ENCODE data around the gene IFNAR1.

The IFNAR1 gene

GRCh38 chr21:33290441-33290840 lies 34.3 kb upstream of the IFNAR1 start:
- Histone ChIP-seq H4K91ac (ENCODE audit: low read depth, low read length, poor library complexity) (no peak overlapping the region), H2AFZ (ENCODE audit: low read length) (no peak overlapping the region)

DNA sequence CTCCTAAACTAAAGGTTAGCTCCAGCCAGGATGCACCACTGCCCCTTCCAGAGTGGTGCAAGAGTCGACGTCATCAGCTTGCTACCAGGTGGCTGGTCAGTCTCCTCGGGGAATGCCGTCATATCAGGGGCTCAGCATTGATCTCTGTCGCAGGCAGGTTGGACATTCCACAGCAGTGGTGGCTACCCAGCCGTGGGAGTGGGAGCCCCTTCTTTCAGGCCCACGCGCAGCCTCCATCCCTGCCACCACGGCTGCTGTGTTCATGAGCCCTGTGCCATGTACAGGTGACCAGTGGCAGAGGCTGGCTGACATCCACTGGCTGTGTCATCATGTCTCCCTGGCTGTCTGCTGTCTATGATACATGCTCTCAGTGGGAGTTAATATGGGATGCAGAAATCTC lies 33.1 kb upstream of the IFNAR1 start:
- Histone ChIP-seq H3K4me2 (ENCODE audit: insufficient read depth, low read length, poor library complexity, severe bottlenecking) (no peak overlapping the region), H3K27me3 (ENCODE audit: control insufficient read depth in 3 of 3, insufficient read depth in 3 of 3, low read depth in 1 of 3, low read length in 3 of 3) (no peaks in the 10 kb centered on the region), H2AFZ (ENCODE audit: low read length) (no peak overlapping the region), H3K79me1 (ENCODE audit: low read depth, low read length) (no peaks in the 10 kb centered on the region), H3K27ac (replicated peaks; ENCODE audit: low read length) (no peak overlapping the region), H3K4ac (ENCODE audit: low read length) (no peak overlapping the region), H3K4me1 (ENCODE audit: control insufficient read depth in 2 of 2, insufficient read depth in 1 of 2, low read depth in 1 of 2, low read length in 2 of 2) (peaks cover 0 to 4% of the 10 kb centered on the region in 2 donors), H3K14ac (ENCODE audit: low read length) (no peak overlapping the region), H2BK120ac (ENCODE audit: low read depth, low read length) (no peak overlapping the region), H2BK15ac (ENCODE audit: low read length) (no peak overlapping the region), H3K18ac (ENCODE audit: low read length) (no peak overlapping the region), H4K8ac (ENCODE audit: low read depth, low read length) (no peak overlapping the region), H3K23ac (ENCODE audit: low read depth, low read length, poor library complexity) (peak overlapping the region; percentile 48), H3K9ac (ENCODE audit: low read depth, low read length, poor library complexity) (peak overlapping the region; percentile 9), H3K9me3 (replicated peaks in 1 of 2; ENCODE audit: control insufficient read depth in 2 of 2, insufficient read depth in 1 of 2, low read depth in 1 of 2, low read length in 2 of 2) (no peaks in the 10 kb centered on the region), H2BK5ac (ENCODE audit: low read length) (no peak overlapping the region), H4K91ac (ENCODE audit: low read depth, low read length, poor library complexity) (no peak overlapping the region), H3K36me3 (replicated peaks in 1 of 2; ENCODE audit: control insufficient read depth in 2 of 2, insufficient read depth in 2 of 2, low read length in 2 of 2) (peaks cover 0 to 2% of the 10 kb centered on the region in 2 donors), H2BK12ac (ENCODE audit: low read length) (no peak overlapping the region), H3K4me3 (ENCODE audit: low read length in 2 of 2) (no peak overlapping the region), H2AK5ac (ENCODE audit: low read depth, low read length) (no peak overlapping the region)
- no CpG with 5 or more reads among the region's 9 CpGs for WGBS, 2 donors (ENCODE audit: extremely low coverage in 2 of 2, insufficient read length in 2 of 2, insufficient replicate concordance in 1 of 2)
- DNase-seq (ENCODE audit: low spot score) = no peak

More at GRCh38 chr21:33290441-33290840, 34.3 kb upstream of the IFNAR1 start:
- Histone ChIP-seq H3K4ac (ENCODE audit: low read length) (no peak overlapping the region), H3K27me3 (ENCODE audit: control insufficient read depth in 3 of 3, insufficient read depth in 3 of 3, low read depth in 1 of 3, low read length in 3 of 3) (no peaks in the 10 kb centered on the region), H3K18ac (ENCODE audit: low read length) (peak overlapping the region; percentile 65), H2AK5ac (ENCODE audit: low read depth, low read length) (no peak overlapping the region), H3K9ac (ENCODE audit: low read depth, low read length, poor library complexity) (no peak overlapping the region), H3K36me3 (replicated peaks in 1 of 2; ENCODE audit: control insufficient read depth in 2 of 2, insufficient read depth in 2 of 2, low read length in 2 of 2) (no peaks in the 10 kb centered on the region), H3K79me1 (ENCODE audit: low read depth, low read length) (peaks cover 4% of the 10 kb centered on the region), H3K4me3 (ENCODE audit: low read length in 2 of 2) (no peak overlapping the region), H2BK5ac (ENCODE audit: low read length) (no peak overlapping the region), H2BK12ac (ENCODE audit: low read length) (no peak overlapping the region), H3K4me2 (ENCODE audit: insufficient read depth, low read length, poor library complexity, severe bottlenecking) (no peak overlapping the region), H3K27ac (replicated peaks; ENCODE audit: low read length) (no peak overlapping the region), H3K9me3 (replicated peaks in 1 of 2; ENCODE audit: control insufficient read depth in 2 of 2, insufficient read depth in 1 of 2, low read depth in 1 of 2, low read length in 2 of 2) (no peaks in the 10 kb centered on the region), H3K4me1 (ENCODE audit: control insufficient read depth in 2 of 2, insufficient read depth in 1 of 2, low read depth in 1 of 2, low read length in 2 of 2) (peaks cover 0 to 4% of the 10 kb centered on the region in 2 donors), H2BK120ac (ENCODE audit: low read depth, low read length) (no peak overlapping the region), H3K23ac (ENCODE audit: low read depth, low read length, poor library complexity) (peak overlapping the region; percentile 80), H2BK15ac (ENCODE audit: low read length) (no peak overlapping the region), H4K8ac (ENCODE audit: low read depth, low read length) (no peak overlapping the region), H3K14ac (ENCODE audit: low read length) (no peak overlapping the region)
- no peak for DNase-seq (ENCODE audit: low spot score)
- no CpG with 5 or more reads among the region's 11 CpGs for WGBS, 2 donors (ENCODE audit: extremely low coverage in 2 of 2, insufficient read length in 2 of 2, insufficient replicate concordance in 1 of 2)

DNA sequence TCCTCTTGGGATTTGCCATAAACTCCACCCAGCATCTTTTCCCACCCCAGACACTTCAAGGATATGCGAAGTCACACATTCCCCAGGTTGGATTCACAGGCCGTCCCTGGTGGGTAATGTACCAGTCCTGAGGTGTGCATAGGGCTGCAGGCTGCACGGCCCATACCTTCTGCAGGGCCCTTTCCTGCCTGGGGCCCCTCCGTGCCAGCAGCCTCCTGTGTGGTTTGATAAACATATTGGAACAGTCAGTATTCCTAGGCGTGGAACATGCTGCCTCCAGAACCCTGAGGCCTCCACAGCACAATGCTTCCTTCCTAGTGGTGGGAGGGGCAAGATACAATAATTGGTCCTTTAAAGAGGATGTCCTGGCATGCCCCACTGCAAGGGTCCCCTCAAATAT lies 32.0 kb upstream of the IFNAR1 start:
- H3K23ac ChIP-seq (ENCODE audit: low read depth, low read length, poor library complexity) = no peak overlapping the region
- no peaks in the 10 kb centered on the region for H3K27me3 ChIP-seq (ENCODE audit: control insufficient read depth in 3 of 3, insufficient read depth in 3 of 3, low read depth in 1 of 3, low read length in 3 of 3)
- no peak overlapping the region for H2AFZ ChIP-seq (ENCODE audit: low read length)
- no peak overlapping the region for H3K9ac ChIP-seq (ENCODE audit: low read depth, low read length, poor library complexity)
- no CpG with 5 or more reads among the region's 5 CpGs for WGBS, 2 donors (ENCODE audit: extremely low coverage in 2 of 2, insufficient read length in 2 of 2, insufficient replicate concordance in 1 of 2)
- no peak overlapping the region for H3K14ac ChIP-seq (ENCODE audit: low read length)
- no peak overlapping the region for H2AK5ac ChIP-seq (ENCODE audit: low read depth, low read length)
- H2BK5ac ChIP-seq (ENCODE audit: low read length) = no peak overlapping the region
- H2BK12ac ChIP-seq (ENCODE audit: low read length) = no peak overlapping the region
- no peaks in the 10 kb centered on the region for H3K79me1 ChIP-seq (ENCODE audit: low read depth, low read length)
- no peak overlapping the region for H3K4me2 ChIP-seq (ENCODE audit: insufficient read depth, low read length, poor library complexity, severe bottlenecking)
- no peak overlapping the region for H2BK120ac ChIP-seq (ENCODE audit: low read depth, low read length)
- no peak for DNase-seq (ENCODE audit: low spot score)
- no peak overlapping the region for H3K27ac ChIP-seq (replicated peaks; ENCODE audit: low read length)
- no peak overlapping the region for H3K4me3 ChIP-seq (ENCODE audit: low read length in 2 of 2)
- peaks cover 0 to 2% of the 10 kb centered on the region in 2 donors for H3K36me3 ChIP-seq (replicated peaks in 1 of 2; ENCODE audit: control insufficient read depth in 2 of 2, insufficient read depth in 2 of 2, low read length in 2 of 2)
- no peaks in the 10 kb centered on the region for H3K9me3 ChIP-seq (replicated peaks in 1 of 2; ENCODE audit: control insufficient read depth in 2 of 2, insufficient read depth in 1 of 2, low read depth in 1 of 2, low read length in 2 of 2)
- H3K4ac ChIP-seq (ENCODE audit: low read length) = no peak overlapping the region
- peak overlapping the region; percentile 74 for H3K18ac ChIP-seq (ENCODE audit: low read length)
- no peak overlapping the region for H4K91ac ChIP-seq (ENCODE audit: low read depth, low read length, poor library complexity)
- H3K4me1 ChIP-seq (ENCODE audit: control insufficient read depth in 2 of 2, insufficient read depth in 1 of 2, low read depth in 1 of 2, low read length in 2 of 2) = peaks cover 0 to 4% of the 10 kb centered on the region in 2 donors
- no peak overlapping the region for H4K8ac ChIP-seq (ENCODE audit: low read depth, low read length)
- H2BK15ac ChIP-seq (ENCODE audit: low read length) = no peak overlapping the region

- Histone ChIP-seq H2BK15ac (ENCODE audit: low read length) (no peak overlapping the region), H3K23ac (ENCODE audit: low read depth, low read length, poor library complexity) (no peak overlapping the region), H2BK5ac (ENCODE audit: low read length) (no peak overlapping the region), H3K27ac (replicated peaks; ENCODE audit: low read length) (no peak overlapping the region), H3K9ac (ENCODE audit: low read depth, low read length, poor library complexity) (no peak overlapping the region), H2BK120ac (ENCODE audit: low read depth, low read length) (no peak overlapping the region), H3K4me3 (ENCODE audit: low read length in 2 of 2) (no peak overlapping the region), H2BK12ac (ENCODE audit: low read length) (no peak overlapping the region), H2AFZ (ENCODE audit: low read length) (no peak overlapping the region), H4K8ac (ENCODE audit: low read depth, low read length) (no peak overlapping the region), H3K79me1 (ENCODE audit: low read depth, low read length) (no peaks in the 10 kb centered on the region), H3K14ac (ENCODE audit: low read length) (no peak overlapping the region), H3K4ac (ENCODE audit: low read length) (no peak overlapping the region), H4K91ac (ENCODE audit: low read depth, low read length, poor library complexity) (no peak overlapping the region), H3K36me3 (replicated peaks in 1 of 2; ENCODE audit: control insufficient read depth in 2 of 2, insufficient read depth in 2 of 2, low read length in 2 of 2) (peaks cover 0 to 2% of the 10 kb centered on the region in 2 donors), H3K9me3 (replicated peaks in 1 of 2; ENCODE audit: control insufficient read depth in 2 of 2, insufficient read depth in 1 of 2, low read depth in 1 of 2, low read length in 2 of 2) (no peaks in the 10 kb centered on the region), H2AK5ac (ENCODE audit: low read depth, low read length) (no peak overlapping the region), H3K27me3 (ENCODE audit: control insufficient read depth in 3 of 3, insufficient read depth in 3 of 3, low read depth in 1 of 3, low read length in 3 of 3) (no peaks in the 10 kb centered on the region), H3K4me2 (ENCODE audit: insufficient read depth, low read length, poor library complexity, severe bottlenecking) (no peak overlapping the region), H3K18ac (ENCODE audit: low read length) (peak overlapping the region; percentile 74), H3K4me1 (ENCODE audit: control insufficient read depth in 2 of 2, insufficient read depth in 1 of 2, low read depth in 1 of 2, low read length in 2 of 2) (peaks cover 0 to 4% of the 10 kb centered on the region in 2 donors)
- no peak for DNase-seq (ENCODE audit: low spot score)
- no CpG with 5 or more reads among the region's 7 CpGs for WGBS, 2 donors (ENCODE audit: extremely low coverage in 2 of 2, insufficient read length in 2 of 2, insufficient replicate concordance in 1 of 2)
Measured at GRCh38 chr21:33293136-33293535, 31.6 kb upstream of the IFNAR1 start.

Data from neuronal stem cell (in vitro differentiated cells).